Aorta (tissue), 5 donors: Measurements from ENCODE around the gene TBL2. TPM values are rescaled to one million over a fixed set of nuclear protein-coding genes. Genes with fewer than 3 reads are reported as not detected.
"Not testable (repeated sequence)": the region's sequence is repeated elsewhere in the genome, so short reads cannot be mapped to it uniquely, and the experiment has no call there.

Experiments
- ATAC-seq: fragments of 200-7000 bp; cut with Tn5 transposase; one replicate; pipeline ENCODE4 v1.9.1; 2022; ENCODE audit warnings: moderate library complexity; ENCODE audit not compliant: low FRiP score
- DNase-seq, 2 donors: peaks; one replicate each; pipeline ENCODE4 v3.0.0-alpha.2; 2020
- H3K27ac ChIP-seq, 2 donors: one replicate each; pipeline ENCODE4 v1.5.1; 2013; ENCODE audit warnings: low read length in 2 of 2, mild to moderate bottlenecking in 2 of 2, moderate library complexity in 2 of 2, control low read depth in 1 of 2, inconsistent platforms in 1 of 2, low read depth in 1 of 2
- H3K27me3 ChIP-seq, 2 donors: one replicate each; pipeline ENCODE4 v1.6.1; 2013; ENCODE audit warnings: control low read depth in 1 of 2, low read length in 1 of 2, mild to moderate bottlenecking in 1 of 2, moderate library complexity in 1 of 2; ENCODE audit not compliant: insufficient read depth in 2 of 2, control insufficient read depth in 1 of 2
- H3K36me3 ChIP-seq, 2 donors: one replicate each; pipeline ENCODE4 v1.6.1; 2013; ENCODE audit warnings: control low read depth in 1 of 2, low read length in 1 of 2, mild to moderate bottlenecking in 1 of 2; ENCODE audit not compliant: insufficient read depth in 2 of 2, control insufficient read depth in 1 of 2
- H3K4me1 ChIP-seq, 2 donors: one replicate each; pipeline ENCODE4 v1.6.1; 2013; ENCODE audit warnings: low read length in 2 of 2, control low read depth in 1 of 2, mild to moderate bottlenecking in 1 of 2, moderate library complexity in 1 of 2; ENCODE audit not compliant: insufficient read depth in 2 of 2, control insufficient read depth in 1 of 2
- H3K4me3 ChIP-seq, 2 donors: one replicate each; pipeline ENCODE4 v1.5.1; 2013; ENCODE audit warnings: low read length in 2 of 2, control low read depth in 1 of 2, mild to moderate bottlenecking in 1 of 2
- H3K9me3 ChIP-seq: one replicate; pipeline ENCODE4 v1.6.1; 2013; ENCODE audit warnings: mild to moderate bottlenecking, low read length; ENCODE audit not compliant: control insufficient read depth
- WGBS, 2 donors: extraction: QIAGEN DNeasy Blood & Tissue Kit; methylation state at CpG; one replicate each; pipeline ENCODE4 v1.1.7; 2013; 5-methylcytosine and 5-hydroxymethylcytosine counted together
- intact Hi-C, 2 donors: fragments of 100-400 bp; cut with DNase I; formaldehyde crosslinking; loops; one replicate each; pipeline versions ENCODE4 v1.14.2 to v1.15.0; 2022
- polyA plus RNA-seq, 2 donors: library from polyadenylated mRNA; stranded (reverse); fragments of 200-250 nt; gene quantifications; one replicate each; pipeline ENCODE4 v1.2.3, GENCODE V29; 2013
- total RNA-seq, 2 donors: library from RNA; stranded (reverse); fragmentation: NEBNext Ultra II Directional; extraction: Animal tissue kit (Norgen Biotek cat#: 25700); gene quantifications; one replicate each; pipeline ENCODE4 v1.2.1, GENCODE V29; 2021
- donor health status: healthy with polysubstance abuse.
- donor health status: Bipolar disorder and iron deficiency.
- donor health status: DM: no; HTN: no; CAD: no.
- donor health status: DM: no; HTN: no; CAD: no.
- donor health status: DM: yes; HTN: yes; CAD: no.

Gene TBL2
- total and polyA plus RNA-seq, 4 donors: 17.7 to 27.7 (median 24.6) TPM

DNA sequence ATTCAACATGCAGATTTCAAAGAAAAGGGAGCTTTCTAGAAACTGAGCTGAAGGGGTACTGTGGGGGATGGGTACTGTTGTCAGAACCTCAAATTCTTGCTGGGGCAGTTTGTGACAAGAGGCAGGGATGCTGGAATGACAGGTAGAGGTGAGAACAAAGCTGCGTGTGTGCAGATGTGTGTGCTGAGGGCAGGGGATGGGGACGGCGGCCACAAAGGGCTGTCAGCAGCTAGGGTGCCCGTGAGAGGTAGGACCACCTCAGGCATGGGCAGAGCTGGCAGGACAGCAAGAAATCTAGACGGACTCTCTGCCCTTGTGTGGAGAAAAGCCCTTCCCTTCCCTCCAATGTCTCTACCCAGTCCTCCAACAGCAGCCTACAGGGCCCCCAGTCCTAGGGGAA, 41.9 kb downstream of the TBL2 start:
- Histone ChIP-seq H3K36me3 (peaks cover 0 to 11% of the 10 kb centered on the region in 2 donors), H3K9me3 (no peaks in the 10 kb centered on the region), H3K4me3 (no peak overlapping the region), H3K27me3 (no peaks in the 10 kb centered on the region), H3K27ac (no peak overlapping the region), H3K4me1 (no peaks in the 10 kb centered on the region)
- 84 to 87% methylated on average over 5 of the region's 5 CpGs for WGBS, 2 donors
- ATAC-seq: no peak
- DNase-seq: peak in 1 of 2 donors; percentile 51
- intact Hi-C loops: no loop called here

DNA sequence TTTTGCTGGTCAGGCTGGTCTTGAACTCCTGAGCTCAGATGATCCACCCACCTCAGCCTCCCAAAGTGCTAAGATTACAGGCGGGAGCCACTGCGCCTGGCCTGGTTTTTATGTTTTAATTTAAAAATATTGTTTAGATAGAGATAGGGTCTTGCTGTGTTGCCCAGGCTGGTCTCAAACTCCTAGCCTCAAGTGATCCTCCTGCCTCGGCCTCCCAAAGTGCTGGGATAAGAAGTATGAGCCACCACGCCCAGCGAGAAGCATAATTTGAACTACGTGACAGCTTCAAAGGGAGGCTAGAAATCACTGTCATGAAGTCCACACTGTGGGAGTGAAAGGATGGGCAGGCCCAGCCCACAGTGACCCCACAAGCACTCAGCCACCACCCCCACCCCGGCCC, 42.5 kb downstream of the TBL2 start:
- H3K9me3 ChIP-seq, H3K27ac ChIP-seq, H3K4me3 ChIP-seq, ATAC-seq, H3K4me1 ChIP-seq, intact Hi-C loops, H3K27me3 ChIP-seq: not testable (repeated sequence)
- peak in 1 of 2 donors; percentile 10 for DNase-seq
- WGBS, 2 donors: 85 to 88% methylated on average over 7 of the region's 7 CpGs
- H3K36me3 ChIP-seq: peaks cover 0 to 11% of the 10 kb centered on the region in 2 donors

DNA sequence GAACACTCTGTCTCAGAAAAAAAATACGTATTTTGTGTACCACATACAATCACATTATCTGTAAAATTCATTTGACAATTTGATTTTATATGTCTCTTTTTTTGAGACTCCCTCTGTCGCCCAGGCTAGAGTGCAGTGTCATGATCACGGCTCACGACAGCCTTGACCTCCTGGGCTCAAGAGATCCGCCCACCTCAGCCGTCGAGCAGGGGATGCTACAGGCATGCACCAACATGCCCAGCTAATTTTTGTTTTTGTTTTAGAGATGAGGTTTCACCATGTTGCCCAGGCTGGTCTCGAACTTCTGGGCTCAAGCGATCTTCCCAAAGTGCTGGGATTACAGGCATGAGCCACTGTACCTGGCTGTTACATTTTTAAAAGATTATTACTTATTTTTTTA, 44.6 kb downstream of the TBL2 start:
- H3K27ac ChIP-seq: no peak overlapping the region
- WGBS, 2 donors: 84 to 88% methylated on average over 9 of the region's 9 CpGs
- intact Hi-C loops: no loop called here
- ATAC-seq (no peak), DNase-seq (peak in 1 of 2 donors; percentile 39)
- H3K27me3 ChIP-seq: no peaks in the 10 kb centered on the region
- no peak overlapping the region for H3K4me3 ChIP-seq
- peaks cover 0 to 7% of the 10 kb centered on the region in 2 donors for H3K36me3 ChIP-seq
- no peaks in the 10 kb centered on the region for H3K4me1 ChIP-seq
- no peaks in the 10 kb centered on the region for H3K9me3 ChIP-seq

DNA sequence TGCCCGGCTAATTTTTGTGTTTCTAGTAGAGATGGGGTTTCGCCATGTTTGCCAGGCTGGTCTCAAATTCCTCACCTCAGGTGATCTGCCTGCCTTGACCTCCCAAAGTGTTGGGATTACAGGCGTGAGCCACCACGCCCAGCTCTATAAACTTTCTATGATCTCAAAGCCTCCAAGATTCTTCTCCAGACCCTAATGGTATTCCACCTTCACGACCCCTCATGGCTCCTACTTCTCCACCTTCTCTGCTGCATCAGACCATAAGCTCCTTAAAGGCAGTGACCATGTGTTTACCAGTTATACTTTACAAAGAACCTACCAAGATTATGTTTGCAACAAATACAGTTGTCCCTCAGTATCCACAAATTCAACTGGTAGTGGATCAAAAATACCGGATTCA, 46.2 kb downstream of the TBL2 start:
- Histone ChIP-seq H3K27ac (no peak overlapping the region), H3K9me3 (no peaks in the 10 kb centered on the region), H3K27me3 (no peaks in the 10 kb centered on the region), H3K4me1 (no peaks in the 10 kb centered on the region), H3K4me3 (no peak overlapping the region), H3K36me3 (peaks cover 0 to 4% of the 10 kb centered on the region in 2 donors)
- WGBS, 2 donors: 97% methylated on average over 6 of the region's 6 CpGs
- ATAC-seq: no peak
- intact Hi-C loops: no loop called here
- peak in 1 of 2 donors; percentile 11 for DNase-seq

DNA sequence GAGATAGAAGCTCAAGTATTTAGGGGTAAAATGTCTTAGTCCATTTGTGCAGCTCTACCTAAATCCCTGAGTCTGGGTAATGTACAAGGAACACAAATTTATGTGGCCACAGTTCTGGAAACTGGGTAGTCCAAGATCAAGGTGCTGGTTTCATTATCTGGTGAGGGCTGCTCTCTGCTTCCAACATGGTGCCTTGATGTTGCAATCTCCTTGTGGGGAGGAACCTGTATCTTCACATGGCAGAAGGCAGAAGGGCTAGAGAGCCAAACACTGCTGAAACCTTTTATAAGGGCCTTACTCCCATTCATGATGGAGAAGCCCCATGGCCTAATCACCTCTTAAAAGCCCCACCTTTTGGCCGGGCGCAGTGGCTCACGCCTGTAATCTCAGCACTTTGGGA, 47.6 kb downstream of the TBL2 start:
- Histone ChIP-seq H3K27ac (no peak overlapping the region), H3K36me3 (no peaks in the 10 kb centered on the region), H3K9me3 (no peaks in the 10 kb centered on the region), H3K4me3 (no peak overlapping the region), H3K4me1 (no peaks in the 10 kb centered on the region), H3K27me3 (no peaks in the 10 kb centered on the region)
- ATAC-seq: no peak
- WGBS, 2 donors: 91 to 95% methylated on average over 3 of the region's 3 CpGs
- no peak for DNase-seq
- intact Hi-C loops: no loop called here

DNA sequence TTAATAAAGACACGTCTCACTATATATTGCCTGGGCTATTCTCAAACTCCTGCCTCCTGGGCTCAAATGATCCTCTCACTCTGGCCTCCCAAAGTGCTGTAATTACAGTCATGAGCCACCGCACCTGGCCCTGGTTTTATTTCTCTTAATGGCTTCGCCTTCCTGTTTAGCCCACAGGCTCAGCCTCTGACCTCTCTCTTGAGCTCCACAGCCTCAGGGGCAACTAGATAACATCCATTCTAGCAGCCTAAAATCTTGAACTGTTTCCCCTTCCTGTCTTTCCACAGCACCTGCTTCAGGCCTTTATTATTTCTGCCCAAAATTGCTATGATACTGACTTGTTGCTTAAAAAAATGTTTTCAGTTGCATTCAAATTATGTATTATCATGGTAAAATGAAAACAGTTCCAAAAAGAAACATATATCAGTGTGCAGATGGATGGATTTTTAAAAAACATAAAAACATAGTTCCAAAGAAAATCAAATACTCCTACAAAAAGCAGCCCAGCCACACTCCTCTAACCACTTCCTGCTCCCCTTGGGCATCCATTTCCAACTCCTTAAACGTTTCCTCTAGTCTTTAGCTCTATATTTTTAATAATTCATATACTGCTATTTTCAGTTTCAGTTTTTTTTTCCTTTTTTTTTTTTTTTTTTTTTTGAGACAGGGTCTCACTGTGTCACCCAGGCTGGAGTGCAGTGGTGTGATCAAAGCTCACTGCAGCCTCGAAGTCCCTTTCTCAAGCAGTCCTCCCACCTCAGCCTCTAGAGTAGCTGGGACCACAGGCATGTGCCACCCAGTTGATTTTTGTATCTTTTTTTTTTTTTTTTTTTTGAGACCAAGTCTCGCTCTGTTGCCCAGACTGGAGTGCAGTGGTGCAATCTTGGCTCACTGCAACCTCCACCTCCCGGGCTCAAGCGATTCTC, 51.2 kb downstream of the TBL2 start:
- Histone ChIP-seq H3K36me3 (no peaks in the 10 kb centered on the region), H3K4me1 (no peaks in the 10 kb centered on the region), H3K27me3 (no peaks in the 10 kb centered on the region), H3K4me3 (no peak overlapping the region), H3K9me3 (no peaks in the 10 kb centered on the region), H3K27ac (no peak overlapping the region)
- intact Hi-C loops: no loop called here
- DNase-seq: peak in 1 of 2 donors; percentile 16
- WGBS, 2 donors: 73 to 81% methylated on average over 8 of the region's 8 CpGs
- ATAC-seq: no peak

DNA sequence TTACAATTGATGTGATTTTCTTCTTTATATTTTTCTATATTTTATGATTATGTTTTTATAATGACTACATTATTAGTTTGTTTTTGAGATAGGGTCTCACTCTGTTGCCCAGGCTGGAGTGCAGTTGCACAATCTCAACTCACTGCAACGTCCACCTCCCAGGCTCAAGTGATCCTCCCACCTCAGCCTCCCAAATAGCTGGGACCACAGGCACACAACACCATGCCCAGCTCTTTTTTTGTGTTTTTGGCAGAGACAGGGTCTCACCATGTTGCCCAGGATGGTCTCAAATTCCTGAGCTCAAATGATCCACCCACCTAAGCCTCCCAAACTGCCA, 52.3 kb downstream of the TBL2 start:
- H3K9me3 ChIP-seq, intact Hi-C loops: not testable (repeated sequence)
- 73 to 88% methylated on average over 1 of the region's 1 CpG for WGBS, 2 donors

DNA sequence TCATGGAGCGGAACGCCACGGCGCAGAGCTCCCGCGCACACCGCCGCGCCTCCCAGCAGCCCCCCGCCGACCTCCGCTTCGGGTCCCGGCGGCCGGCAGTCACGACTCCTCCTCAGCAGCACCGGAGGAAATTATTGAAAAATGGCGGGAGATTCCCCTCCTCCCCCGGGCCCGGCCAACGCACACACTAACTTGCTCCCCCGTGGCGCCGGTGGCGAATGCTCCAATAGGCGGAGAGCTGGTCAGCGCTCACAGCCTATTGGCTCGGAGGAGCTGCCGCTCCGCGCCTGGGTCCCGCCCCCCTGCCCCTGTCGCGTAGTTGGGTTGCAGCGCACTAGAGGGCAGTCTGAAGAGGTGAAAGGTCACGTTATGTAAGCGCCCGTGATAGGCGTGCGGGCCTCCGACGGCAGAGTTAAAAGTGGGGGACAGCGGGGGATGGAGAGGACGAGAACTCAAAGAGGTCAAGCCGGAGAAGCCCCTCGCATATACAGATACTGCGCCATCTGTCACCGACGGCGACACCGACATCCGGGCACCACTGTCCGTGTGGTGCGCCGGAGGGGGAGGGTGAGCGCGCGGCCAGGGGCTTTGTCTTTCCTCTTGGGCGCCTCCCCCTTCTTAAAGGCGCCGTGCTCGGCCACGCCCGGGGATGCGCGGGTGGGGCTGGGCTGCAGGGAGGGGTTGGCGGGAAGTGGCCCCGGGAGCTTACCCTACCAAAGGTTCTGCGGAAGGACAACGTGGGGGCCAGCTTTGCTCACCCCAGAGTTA, 56.1 kb downstream of the TBL2 start, which contains the start of gene BAZ1B:
Gene BAZ1B, minus strand, starts transcription at position 189 of the 768 bp plus-strand sequence. CDS start 360 bp downstream, outside the sequence.
- no peaks in the 10 kb centered on the region for H3K9me3 ChIP-seq
- ATAC-seq (peak; percentile 100), DNase-seq (peak; percentile 98 to 99)
- H3K27me3 ChIP-seq: no peaks in the 10 kb centered on the region
- 0% methylated on average over 55 to 71 of the region's 71 CpGs for whole genome bisulfite sequencing, 2 donors
- intact Hi-C loops: loop anchor here (2.0 to 5.0 kb wide), 3 partner anchors 35 to 57 kb away; partner anchors contain the start of genes BCL7B (in 2 of the 2) and TBL2 (in 1 of the 2)
- H3K4me3 ChIP-seq: peak within 1 kb of the TSS; percentile 88 to 100
- H3K27ac ChIP-seq: peak within 1 kb of the TSS; percentile 78
- H3K36me3 ChIP-seq: peaks cover 0 to 1% of the 10 kb centered on the region in 2 donors
- peaks cover 0 to 7% of the 10 kb centered on the region in 2 donors for H3K4me1 ChIP-seq

More for the DNA sequence above, 52.3 kb downstream of the TBL2 start:
- not testable (repeated sequence) for H3K4me3 ChIP-seq, DNase-seq, H3K27me3 ChIP-seq, H3K4me1 ChIP-seq, H3K36me3 ChIP-seq, ATAC-seq, H3K27ac ChIP-seq
